ENCODE results near the gene KRT81. TPM values are rescaled to one million over a fixed set of nuclear protein-coding genes. Genes with fewer than 3 reads are reported as not detected.

The KRT81 gene
- total RNA-seq: not detected

DNA sequence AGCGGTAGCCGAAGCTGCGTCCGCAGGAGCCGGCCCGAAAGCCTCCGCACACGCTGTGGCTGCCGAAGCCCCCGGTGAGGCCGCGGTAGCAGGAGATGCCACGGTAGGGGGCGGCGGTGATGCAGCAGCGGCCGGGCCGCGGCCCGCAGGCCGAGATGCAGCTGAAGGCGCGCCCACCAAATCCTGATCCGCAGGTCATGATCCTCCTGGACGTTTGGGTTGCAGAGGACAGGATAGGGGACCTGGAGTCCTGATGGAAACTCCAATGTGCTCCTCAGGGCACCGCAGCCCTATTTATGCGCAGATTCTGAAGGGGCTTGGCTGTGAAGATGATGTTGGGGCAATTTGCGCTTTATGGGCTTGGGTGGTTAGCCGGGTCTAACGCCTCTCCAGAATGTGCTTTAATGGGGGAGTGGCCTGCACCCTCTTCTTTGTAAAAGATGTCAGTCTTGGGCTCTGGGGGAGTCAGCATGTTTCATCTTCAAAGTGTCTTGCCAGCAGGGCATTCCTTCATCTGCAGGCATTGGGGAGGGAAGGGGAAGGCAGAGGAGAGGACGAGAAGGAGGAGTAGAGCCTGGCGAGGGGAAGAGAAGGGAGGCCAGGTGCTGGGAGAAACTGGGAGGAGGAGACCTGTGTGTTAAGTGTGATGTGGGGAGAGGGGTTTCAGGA lies at the start of gene KRT81:
KRT81 (minus strand) TSS at position 268 of the 669 bp plus-strand sequence; CDS start at position 199, 69 bp downstream.
- DNase-seq (ENCODE audit: low spot score in 2 of 2): peak in 1 of 2 donors; percentile 43
- Histone ChIP-seq H3K27me3 (no peaks in the 10 kb centered on the region), H3K4me3 (no peak within 1 kb of the TSS), H3K27ac (no peak within 1 kb of the TSS), H3K4me1 (no peaks in the 10 kb centered on the region), H3K36me3 (no peaks in the 10 kb centered on the region), H3K9me3 (no peaks in the 10 kb centered on the region)
- intact Hi-C loops (cut with DNase I): no loop called here
- TF ChIP-seq, protein P1, sequence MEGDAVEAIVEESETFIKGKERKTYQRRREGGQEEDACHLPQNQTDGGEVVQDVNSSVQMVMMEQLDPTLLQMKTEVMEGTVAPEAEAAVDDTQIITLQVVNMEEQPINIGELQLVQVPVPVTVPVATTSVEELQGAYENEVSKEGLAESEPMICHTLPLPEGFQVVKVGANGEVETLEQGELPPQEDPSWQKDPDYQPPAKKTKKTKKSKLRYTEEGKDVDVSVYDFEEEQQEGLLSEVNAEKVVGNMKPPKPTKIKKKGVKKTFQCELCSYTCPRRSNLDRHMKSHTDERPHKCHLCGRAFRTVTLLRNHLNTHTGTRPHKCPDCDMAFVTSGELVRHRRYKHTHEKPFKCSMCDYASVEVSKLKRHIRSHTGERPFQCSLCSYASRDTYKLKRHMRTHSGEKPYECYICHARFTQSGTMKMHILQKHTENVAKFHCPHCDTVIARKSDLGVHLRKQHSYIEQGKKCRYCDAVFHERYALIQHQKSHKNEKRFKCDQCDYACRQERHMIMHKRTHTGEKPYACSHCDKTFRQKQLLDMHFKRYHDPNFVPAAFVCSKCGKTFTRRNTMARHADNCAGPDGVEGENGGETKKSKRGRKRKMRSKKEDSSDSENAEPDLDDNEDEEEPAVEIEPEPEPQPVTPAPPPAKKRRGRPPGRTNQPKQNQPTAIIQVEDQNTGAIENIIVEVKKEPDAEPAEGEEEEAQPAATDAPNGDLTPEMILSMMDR (IDR thresholded peaks at IDR 0.05): no peak

DNA sequence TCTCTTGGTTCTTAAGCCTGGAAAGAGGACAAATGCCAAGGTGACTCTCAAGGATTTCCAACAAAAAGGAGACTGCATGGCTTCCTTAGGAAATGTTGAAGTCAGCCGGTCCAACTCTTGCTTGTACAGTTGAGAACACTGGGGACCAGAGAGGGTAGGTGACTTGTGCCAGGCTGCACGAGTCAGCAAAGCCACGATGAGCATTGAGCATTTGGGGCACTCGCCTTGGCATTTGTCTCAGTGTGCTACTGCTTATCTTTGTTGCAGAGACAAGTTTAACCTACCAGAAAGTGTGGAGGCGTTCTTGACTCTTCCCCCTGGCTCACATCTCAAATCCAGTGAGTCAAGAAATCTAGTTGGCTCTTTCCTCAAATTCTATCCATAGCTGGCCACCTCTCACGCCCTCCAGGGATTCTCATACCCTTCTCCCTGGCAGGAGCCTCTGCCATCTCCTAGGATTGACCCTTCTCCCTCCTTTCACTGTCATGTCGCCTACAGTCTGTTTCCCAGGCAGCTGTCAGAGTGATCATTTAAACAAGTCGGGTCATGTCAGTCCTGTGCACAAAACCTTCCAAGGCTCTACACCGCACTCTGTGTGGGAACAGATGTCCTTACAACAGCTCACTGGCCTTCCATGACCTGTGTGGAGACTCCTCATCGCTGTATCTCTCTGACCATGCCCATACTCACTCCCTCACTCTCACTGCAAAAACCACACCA lies 47.1 kb upstream of the KRT81 start:
- intact Hi-C loops (cut with DNase I): no loop called here
- TF ChIP-seq, protein P1 (IDR thresholded peaks at IDR 0.05): no peak
- Histone ChIP-seq H3K9me3 (peaks cover 6 to 17% of the 10 kb centered on the region in 2 donors), H3K4me1 (no peaks in the 10 kb centered on the region), H3K27me3 (no peaks in the 10 kb centered on the region), H3K4me3 (no peak overlapping the region), H3K36me3 (no peaks in the 10 kb centered on the region), H3K27ac (no peak overlapping the region)
- DNase-seq (ENCODE audit: low spot score in 2 of 2): no peak

DNA sequence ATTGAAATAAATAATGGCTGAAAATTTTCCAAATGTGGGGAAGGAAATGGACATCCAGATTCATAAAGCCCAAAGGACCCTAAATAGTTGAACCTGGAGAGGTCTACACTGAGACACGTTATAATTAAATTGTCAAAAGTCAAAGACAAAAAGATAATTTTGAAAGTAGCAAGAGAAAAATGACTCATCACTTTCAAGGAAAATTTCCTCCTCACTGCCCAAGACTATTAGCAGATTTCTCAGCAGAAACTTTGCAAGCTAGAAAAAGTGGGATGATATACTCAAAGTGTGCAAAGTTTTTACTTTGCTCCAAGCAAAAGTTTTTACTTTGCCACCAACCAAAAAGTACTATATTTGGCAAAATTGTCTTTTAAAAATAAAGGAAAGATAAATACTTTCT lies 45.7 kb upstream of the KRT81 start:
- peaks cover 6 to 17% of the 10 kb centered on the region in 2 donors for H3K9me3 ChIP-seq
- no peak overlapping the region for H3K4me3 ChIP-seq
- no peak overlapping the region for H3K27ac ChIP-seq
- intact Hi-C loops (cut with DNase I): no loop called here
- no peak for DNase-seq (ENCODE audit: low spot score in 2 of 2)
- H3K27me3 ChIP-seq: no peaks in the 10 kb centered on the region
- H3K4me1 ChIP-seq: no peaks in the 10 kb centered on the region
- TF ChIP-seq, protein P1 (IDR thresholded peaks at IDR 0.05): no peak
- no peaks in the 10 kb centered on the region for H3K36me3 ChIP-seq

DNA sequence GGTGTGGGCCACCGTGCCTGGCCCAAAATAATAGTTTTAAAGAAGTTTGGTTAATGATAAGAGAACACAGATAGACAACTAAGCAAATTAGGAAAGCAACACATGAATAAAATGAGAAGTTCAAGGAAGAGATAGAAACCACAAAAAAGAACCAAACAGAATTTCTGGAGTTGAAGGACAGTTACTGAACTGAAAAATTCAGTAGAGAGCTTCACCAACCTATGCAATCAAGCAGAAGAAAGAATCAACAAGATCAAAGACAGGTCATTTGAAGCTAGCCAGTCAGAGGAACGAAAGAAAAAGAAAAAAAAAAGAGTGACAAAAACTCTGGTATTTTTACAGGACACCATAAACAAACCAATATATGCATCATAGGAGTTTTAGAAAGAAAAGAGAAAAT lies 45.3 kb upstream of the KRT81 start:
- TF ChIP-seq, protein P1 (IDR thresholded peaks at IDR 0.05): no peak
- intact Hi-C loops (cut with DNase I): no loop called here
- no peaks in the 10 kb centered on the region for H3K27me3 ChIP-seq

DNA sequence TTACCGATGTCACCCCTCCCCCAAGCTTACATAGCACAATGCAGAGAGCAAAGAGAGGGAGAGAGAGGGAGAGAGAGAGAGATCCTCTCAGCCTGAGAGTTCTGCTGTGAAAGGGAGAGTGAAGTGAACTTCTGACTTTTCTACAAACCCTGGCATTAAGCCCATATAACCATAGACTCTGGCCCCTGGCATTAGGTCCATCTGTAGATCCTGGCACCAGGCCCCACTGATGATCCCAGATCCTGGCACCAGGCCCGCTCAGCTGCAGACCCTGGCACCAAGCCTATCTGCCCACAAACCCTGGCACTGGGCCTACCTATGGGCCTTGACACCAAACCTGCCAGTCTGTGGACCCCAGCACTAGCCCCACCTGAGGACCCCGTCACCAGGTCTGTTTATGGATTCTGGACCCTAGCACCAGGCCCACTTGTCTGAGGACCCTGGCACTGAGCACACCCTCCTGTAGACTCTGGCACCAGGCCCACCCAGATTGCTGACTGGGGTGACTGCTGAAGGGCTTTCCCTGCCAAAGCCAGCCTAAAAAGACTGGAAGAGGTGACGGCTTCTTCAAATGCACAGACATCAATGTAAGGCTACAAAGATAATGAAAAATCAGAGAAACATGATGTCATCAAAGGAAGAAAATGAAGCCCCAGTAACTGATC lies 44.4 kb upstream of the KRT81 start:
- peaks cover 6 to 17% of the 10 kb centered on the region in 2 donors for H3K9me3 ChIP-seq
- no peaks in the 10 kb centered on the region for H3K4me1 ChIP-seq
- no peak for DNase-seq (ENCODE audit: low spot score in 2 of 2)
- no peaks in the 10 kb centered on the region for H3K36me3 ChIP-seq
- intact Hi-C loops (cut with DNase I): no loop called here
- TF ChIP-seq, protein P1 (IDR thresholded peaks at IDR 0.05): no peak
- no peak overlapping the region for H3K27ac ChIP-seq
- H3K27me3 ChIP-seq: no peaks in the 10 kb centered on the region
- no peak overlapping the region for H3K4me3 ChIP-seq

More for the DNA sequence above, 45.3 kb upstream of the KRT81 start:
- H3K36me3 ChIP-seq: no peaks in the 10 kb centered on the region
- no peak for DNase-seq (ENCODE audit: low spot score in 2 of 2)
- peaks cover 6 to 17% of the 10 kb centered on the region in 2 donors for H3K9me3 ChIP-seq
- H3K4me3 ChIP-seq: no peak overlapping the region
- H3K27ac ChIP-seq: no peak overlapping the region
- H3K4me1 ChIP-seq: no peaks in the 10 kb centered on the region
